Neuron (in vitro differentiated cells): ENCODE results near the gene OVAAL.

ENCODE experiments used
- H2AFZ ChIP-seq: one replicate; pipeline ENCODE4 v1.6.1; 2013; ENCODE audit warnings: low read depth, mild to moderate bottlenecking, inconsistent platforms, low read length, moderate library complexity
- H3K27me3 ChIP-seq: one replicate; pipeline ENCODE4 v1.6.1; 2013; ENCODE audit warnings: low read length; ENCODE audit not compliant: insufficient read depth
- H3K36me3 ChIP-seq: one replicate; pipeline ENCODE4 v1.6.1; 2013; ENCODE audit warnings: low read length; ENCODE audit not compliant: insufficient read depth
- H3K4me1 ChIP-seq: one replicate; pipeline ENCODE4 v1.6.1; 2013; ENCODE audit warnings: low read length; ENCODE audit not compliant: insufficient read depth
- H3K4me3 ChIP-seq: 2 replicates; pipeline ENCODE4 v1.5.1; 2013; ENCODE audit warnings: mild to moderate bottlenecking, low read length, moderate library complexity
- H3K9me3 ChIP-seq: one replicate; pipeline ENCODE4 v1.6.1; 2013; ENCODE audit warnings: low read length

Gene OVAAL

DNA sequence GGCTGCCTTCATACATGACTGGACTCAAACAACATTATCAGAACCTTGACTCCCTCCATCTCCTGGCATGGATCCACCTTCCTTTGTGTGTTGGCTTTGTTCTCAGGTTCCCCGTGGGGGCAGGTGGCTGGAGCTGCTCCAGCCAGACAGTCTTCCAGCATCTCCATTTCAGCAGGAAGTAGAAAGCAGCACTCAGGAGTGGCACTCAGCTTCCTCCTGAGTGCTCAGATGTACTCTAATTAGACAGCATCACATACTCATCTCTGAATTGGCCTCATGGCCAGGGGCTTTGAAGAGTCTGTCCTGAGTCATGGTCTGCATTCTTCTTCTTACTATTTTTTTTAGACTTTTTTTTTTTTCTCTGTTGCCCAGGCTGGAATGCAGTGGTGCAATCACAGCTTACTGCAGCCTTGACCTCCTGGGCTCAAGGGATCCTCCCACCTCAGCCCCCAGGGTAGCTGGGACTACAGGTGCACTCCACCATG, 27.9 kb downstream of the OVAAL start:
- H3K9me3 ChIP-seq, result no peaks in the 10 kb centered on the region
- H3K4me3 ChIP-seq, result no peak overlapping the region
- no peak overlapping the region for H2AFZ ChIP-seq
- H3K36me3 ChIP-seq, result no peaks in the 10 kb centered on the region
- peaks cover 4% of the 10 kb centered on the region for H3K4me1 ChIP-seq
- no peaks in the 10 kb centered on the region for H3K27me3 ChIP-seq

GRCh38 chr1:180588121-180588520, 29.4 kb downstream of the OVAAL start:
- H3K4me1 ChIP-seq, result peaks cover 8% of the 10 kb centered on the region
- H3K27me3 ChIP-seq, result no peaks in the 10 kb centered on the region
- no peak overlapping the region for H3K4me3 ChIP-seq
- H3K36me3 ChIP-seq, result no peaks in the 10 kb centered on the region
- no peak overlapping the region for H2AFZ ChIP-seq
- no peaks in the 10 kb centered on the region for H3K9me3 ChIP-seq

GRCh38 chr1:180590889-180591288, 32.1 kb downstream of the OVAAL start:
- Histone ChIP-seq H3K27me3 (no peaks in the 10 kb centered on the region), H3K4me1 (peaks cover 25% of the 10 kb centered on the region), H3K9me3 (no peaks in the 10 kb centered on the region), H3K36me3 (no peaks in the 10 kb centered on the region), H2AFZ (no peak overlapping the region), H3K4me3 (no peak overlapping the region)

GRCh38 chr1:180593382-180593781, 34.6 kb downstream of the OVAAL start:
- peak overlapping the region; percentile 6 for H2AFZ ChIP-seq
- no peaks in the 10 kb centered on the region for H3K36me3 ChIP-seq
- H3K9me3 ChIP-seq, result no peaks in the 10 kb centered on the region
- peaks cover 25% of the 10 kb centered on the region for H3K4me1 ChIP-seq
- no peaks in the 10 kb centered on the region for H3K27me3 ChIP-seq
- no peak overlapping the region for H3K4me3 ChIP-seq

DNA sequence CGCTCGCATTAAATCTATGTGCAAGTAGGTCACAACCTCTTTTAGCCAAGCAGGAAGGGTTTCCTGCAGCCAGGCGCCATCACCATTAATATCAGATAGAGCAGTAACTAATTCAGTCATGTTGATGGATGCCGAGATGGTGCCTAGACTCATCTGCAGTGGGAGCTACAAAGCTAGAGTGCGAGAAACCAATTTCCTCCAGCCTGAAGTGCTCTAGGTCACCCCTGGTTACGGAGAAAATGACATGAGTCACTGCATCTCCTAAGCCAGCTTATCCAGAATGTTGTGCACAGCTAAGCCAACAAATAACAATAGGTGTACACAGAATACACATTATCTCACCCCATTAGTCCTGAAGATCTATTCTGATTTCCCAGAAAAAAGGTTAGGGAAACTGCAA, 36.0 kb downstream of the OVAAL start:
- Histone ChIP-seq H3K36me3 (no peaks in the 10 kb centered on the region), H3K27me3 (no peaks in the 10 kb centered on the region), H2AFZ (peak overlapping the region; percentile 57), H3K9me3 (no peaks in the 10 kb centered on the region), H3K4me3 (no peak overlapping the region), H3K4me1 (peaks cover 25% of the 10 kb centered on the region)

DNA sequence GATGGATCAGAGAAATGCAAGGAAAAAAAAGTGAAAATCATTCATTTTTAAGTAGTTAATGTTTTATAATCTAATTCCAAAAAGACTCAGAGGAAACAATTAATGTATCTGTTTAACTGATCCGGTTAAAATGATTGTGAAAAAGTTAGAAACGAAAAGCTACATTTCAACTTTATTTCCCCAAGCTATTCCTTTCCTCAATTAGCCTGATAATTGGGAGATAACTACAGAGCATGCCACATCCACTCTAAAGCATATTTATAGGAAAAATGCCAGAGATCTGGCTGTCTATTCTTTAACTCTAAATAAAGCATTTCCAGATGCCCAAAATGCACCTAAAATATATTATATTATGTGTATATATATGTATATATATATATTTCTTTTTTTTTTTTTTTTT, 37.2 kb downstream of the OVAAL start:
- H3K4me1 ChIP-seq, result peaks cover 25% of the 10 kb centered on the region

GRCh38 chr1:180597520-180597919, 38.8 kb downstream of the OVAAL start:
- Histone ChIP-seq H3K9me3 (no peaks in the 10 kb centered on the region), H3K4me1 (peaks cover 25% of the 10 kb centered on the region), H3K36me3 (no peaks in the 10 kb centered on the region)

More for the DNA sequence above, 37.2 kb downstream of the OVAAL start:
- Histone ChIP-seq H3K9me3 (no peaks in the 10 kb centered on the region), H3K4me3 (no peak overlapping the region), H2AFZ (no peak overlapping the region), H3K36me3 (no peaks in the 10 kb centered on the region), H3K27me3 (no peaks in the 10 kb centered on the region)

GRCh38 chr1:180598333-180598974, 39.7 kb downstream of the OVAAL start:
- Histone ChIP-seq H3K36me3 (no peaks in the 10 kb centered on the region), H3K4me3 (no peak overlapping the region), H3K4me1 (peaks cover 17% of the 10 kb centered on the region), H3K27me3 (no peaks in the 10 kb centered on the region), H3K9me3 (no peaks in the 10 kb centered on the region), H2AFZ (no peak overlapping the region)

More at GRCh38 chr1:180597520-180597919, 38.8 kb downstream of the OVAAL start:
- Histone ChIP-seq H3K4me3 (no peak overlapping the region), H3K27me3 (no peaks in the 10 kb centered on the region), H2AFZ (no peak overlapping the region)

DNA sequence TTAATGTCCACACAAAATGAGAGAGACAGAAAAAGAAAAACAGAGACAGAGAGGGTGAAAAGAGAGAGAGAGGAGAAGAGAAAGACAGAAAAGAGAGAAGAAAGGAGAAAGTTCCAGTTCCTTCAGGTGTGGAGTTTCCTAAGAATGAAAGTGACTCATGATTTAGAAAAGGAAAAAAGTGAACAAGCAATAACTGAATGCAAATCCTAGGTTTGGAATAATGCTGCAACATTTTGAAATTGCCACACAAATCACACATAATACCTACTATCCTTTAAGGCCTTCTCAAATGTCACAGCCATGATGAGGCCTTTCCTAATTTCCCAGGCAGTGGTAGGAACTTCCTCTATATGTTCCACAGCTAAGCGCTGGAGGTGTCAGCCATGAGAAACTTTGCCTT, 41.6 kb downstream of the OVAAL start:
- Histone ChIP-seq H3K4me1 (peaks cover 2% of the 10 kb centered on the region), H3K27me3 (no peaks in the 10 kb centered on the region), H3K9me3 (no peaks in the 10 kb centered on the region), H2AFZ (no peak overlapping the region), H3K36me3 (no peaks in the 10 kb centered on the region), H3K4me3 (no peak overlapping the region)

DNA sequence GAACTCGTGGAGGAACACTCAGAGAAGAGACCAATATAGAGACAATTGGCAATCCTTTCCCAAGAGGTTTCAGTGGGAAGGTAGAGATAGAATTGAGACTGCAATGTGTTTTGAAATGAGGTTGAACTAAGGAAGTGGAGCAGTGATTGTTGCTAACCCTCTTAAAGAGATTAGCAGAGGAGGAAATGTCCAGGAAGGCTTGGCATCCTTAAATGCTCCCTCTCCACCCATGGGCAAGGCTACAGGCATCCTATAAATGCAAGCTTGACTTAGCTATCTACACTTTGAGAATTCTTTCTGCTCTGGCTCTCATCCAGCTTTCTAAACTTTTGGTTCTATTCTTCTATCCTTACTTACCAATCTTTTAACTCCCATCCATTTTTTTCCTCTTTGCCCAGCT, 42.7 kb downstream of the OVAAL start:
- Histone ChIP-seq H3K27me3 (no peaks in the 10 kb centered on the region), H3K9me3 (no peaks in the 10 kb centered on the region), H3K4me1 (peaks cover 8% of the 10 kb centered on the region), H2AFZ (no peak overlapping the region), H3K4me3 (no peak overlapping the region), H3K36me3 (no peaks in the 10 kb centered on the region)

- peaks cover 10% of the 10 kb centered on the region for H3K4me1 ChIP-seq
- no peaks in the 10 kb centered on the region for H3K27me3 ChIP-seq
- no peaks in the 10 kb centered on the region for H3K9me3 ChIP-seq
- no peak overlapping the region for H3K4me3 ChIP-seq
- no peak overlapping the region for H2AFZ ChIP-seq
- H3K36me3 ChIP-seq, result no peaks in the 10 kb centered on the region
Measured at GRCh38 chr1:180603223-180603849, 44.6 kb downstream of the OVAAL start.

DNA sequence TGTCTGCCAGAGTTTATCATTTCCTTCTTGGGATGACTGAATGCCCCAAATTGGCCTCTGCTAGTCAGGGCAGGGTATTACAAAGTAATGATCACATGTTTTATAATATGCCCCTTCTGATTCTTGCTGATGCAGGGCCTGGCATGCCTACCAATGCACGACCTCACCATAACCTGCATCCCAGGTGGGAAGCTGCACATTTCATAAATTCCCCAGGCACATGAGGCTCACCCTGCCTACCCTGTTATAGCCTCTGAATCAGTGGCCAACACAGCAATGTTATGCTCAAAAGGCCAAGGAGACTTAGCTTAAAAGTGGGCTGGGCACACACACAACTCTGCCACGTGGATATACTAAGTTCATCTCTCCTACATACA, 45.1 kb downstream of the OVAAL start:
- H3K4me1 ChIP-seq, result peaks cover 10% of the 10 kb centered on the region
- H2AFZ ChIP-seq, result no peak overlapping the region
- H3K4me3 ChIP-seq, result no peak overlapping the region
- H3K27me3 ChIP-seq, result no peaks in the 10 kb centered on the region
- H3K9me3 ChIP-seq, result no peaks in the 10 kb centered on the region
- no peaks in the 10 kb centered on the region for H3K36me3 ChIP-seq

GRCh38 chr1:180606155-180606554, 47.4 kb downstream of the OVAAL start:
- no peaks in the 10 kb centered on the region for H3K27me3 ChIP-seq
- H3K4me3 ChIP-seq, result no peak overlapping the region
- H3K9me3 ChIP-seq, result no peaks in the 10 kb centered on the region
- peaks cover 16% of the 10 kb centered on the region for H3K4me1 ChIP-seq
- no peaks in the 10 kb centered on the region for H3K36me3 ChIP-seq
- H2AFZ ChIP-seq, result no peak overlapping the region
